NCI-H510A treated with DMSO at 0.1 percent for 48 hours (cell line): Measurements from ENCODE around the gene BET1L.
"Not testable (repeated sequence)": the region's sequence is repeated elsewhere in the genome, so short reads cannot be mapped to it uniquely, and the experiment has no call there.

Experiments used
- DNase-seq: peaks from one replicate; lab custom pipeline; 2025; lab: John Stamatoyannopoulos, UW

The BET1L gene

GRCh38 chr11:193481-193880, 13.7 kb downstream of the BET1L start:
- not testable (repeated sequence) for DNase-seq

DNA sequence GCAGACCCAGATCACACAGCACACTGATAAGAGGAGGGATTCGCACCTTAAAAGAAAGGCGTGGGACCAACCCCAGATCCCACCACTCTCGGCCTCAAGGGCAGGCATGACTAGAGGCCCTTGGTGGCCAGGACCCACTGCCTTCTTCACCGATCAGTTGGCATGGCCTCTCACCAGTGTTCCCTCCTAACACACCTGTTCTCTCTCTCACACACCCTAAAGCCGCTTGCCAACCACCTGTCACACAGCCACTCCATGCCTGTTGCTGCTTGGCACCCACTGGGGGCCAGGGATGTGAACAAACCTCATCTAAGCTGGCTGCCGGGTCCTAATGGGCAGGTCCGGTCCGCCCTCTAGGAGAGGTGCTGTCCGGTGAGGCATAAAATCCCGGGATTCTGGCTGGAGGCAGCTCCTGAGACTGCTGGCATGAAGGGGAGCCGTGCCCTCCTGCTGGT, 14.5 kb downstream of the BET1L start, which contains the start of gene SCGB1C1:
SCGB1C1 (plus strand) TSS at position 405 of the 455 bp plus-strand sequence; CDS start at position 427, 22 bp downstream.
- not testable (repeated sequence) for DNase-seq

DNA sequence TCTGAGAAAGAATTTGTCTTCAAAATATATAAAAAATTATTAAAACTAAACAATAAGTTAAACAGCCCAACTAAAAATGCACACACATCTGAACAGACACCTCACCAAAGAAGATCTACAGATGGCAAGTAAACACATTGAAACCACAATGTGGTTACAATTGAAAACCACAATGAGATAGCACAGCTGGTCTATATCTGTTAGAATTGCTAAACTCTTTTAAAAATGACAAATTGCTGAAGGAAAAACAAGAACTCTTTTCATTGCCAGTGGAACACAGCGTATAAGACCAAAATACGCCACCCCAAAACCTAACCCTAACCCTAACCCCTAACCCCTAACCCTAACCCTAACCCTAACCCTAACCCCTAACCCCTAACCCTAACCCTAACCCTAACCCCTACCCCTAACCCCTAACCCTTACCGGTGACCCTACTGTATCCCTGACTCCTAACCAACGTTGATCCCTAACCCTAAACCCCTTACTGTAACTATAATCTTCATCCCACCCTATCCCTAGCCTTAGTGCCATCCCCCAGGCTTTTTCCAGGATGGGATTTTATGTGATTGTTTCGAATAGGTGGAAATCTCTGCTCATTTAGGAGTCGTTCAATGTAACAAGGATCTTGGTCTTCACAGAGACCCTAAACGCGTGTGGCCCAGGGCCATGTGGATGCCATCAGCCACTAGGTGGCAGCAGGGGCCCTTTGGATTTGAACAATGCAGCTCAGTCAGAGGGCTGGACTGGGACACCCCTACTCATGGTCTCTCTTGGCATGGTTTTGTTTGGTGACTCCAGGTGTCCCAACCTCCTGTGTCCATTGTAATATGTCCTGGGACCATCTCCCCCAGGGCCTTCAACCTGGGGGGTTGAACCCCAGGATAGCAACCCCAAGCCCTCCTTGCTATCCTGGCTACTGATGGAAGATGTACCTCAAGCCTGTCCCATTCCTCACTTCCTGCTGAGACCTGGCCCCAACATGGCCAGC, 15.4 kb downstream of the BET1L start:
- not testable (repeated sequence) for DNase-seq

DNA sequence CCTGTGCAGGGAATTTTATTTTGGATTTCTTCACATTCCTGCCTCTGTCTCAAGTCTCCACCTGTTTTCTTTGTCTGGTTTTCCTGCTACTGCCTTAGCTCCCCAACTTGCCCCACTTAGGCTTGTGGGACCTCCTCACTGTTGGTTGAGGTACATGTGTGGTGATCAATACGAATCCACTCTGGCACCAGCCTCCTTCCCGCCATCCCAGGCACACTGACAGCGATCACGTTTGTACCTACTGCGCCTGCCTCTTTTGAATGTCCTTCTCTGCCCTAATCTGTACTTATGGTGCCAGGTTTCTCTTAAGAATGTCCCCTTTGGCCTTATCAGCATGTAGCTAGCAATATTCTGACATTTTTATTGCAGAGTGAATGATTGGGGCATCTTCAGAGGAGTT, 16.7 kb downstream of the BET1L start:
- not testable (repeated sequence) for DNase-seq

GRCh38 chr11:189843-190311, 17.3 kb downstream of the BET1L start:
- not testable (repeated sequence) for DNase-seq

DNA sequence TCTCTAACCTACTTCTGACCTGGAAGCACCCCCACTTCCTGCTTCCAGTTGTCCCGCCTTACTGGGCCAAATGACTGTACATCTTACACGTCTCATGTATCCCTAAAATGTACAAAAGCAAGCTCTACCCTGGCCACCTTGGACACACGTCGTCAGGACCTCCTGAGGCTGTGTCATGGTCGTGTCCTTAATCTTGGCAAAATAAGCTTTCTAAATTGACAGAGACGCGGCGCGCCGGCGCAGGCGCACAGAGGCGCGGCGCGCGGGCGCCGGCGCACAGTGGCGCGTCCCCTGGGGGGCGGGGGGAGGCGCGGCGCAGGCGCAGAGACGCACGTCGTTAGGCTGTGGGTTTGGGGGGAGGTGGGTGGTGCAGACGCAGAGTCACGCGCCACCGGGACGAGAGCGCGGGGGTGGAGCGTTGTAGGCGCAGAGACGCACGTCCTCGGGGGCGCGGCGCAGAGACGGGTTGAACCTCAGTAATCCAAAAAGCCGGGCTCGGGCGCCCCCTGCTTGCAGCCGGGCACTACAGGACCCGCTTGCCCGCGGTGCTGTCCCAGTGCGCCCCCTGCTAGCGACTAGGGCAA, 17.9 kb downstream of the BET1L start:
- not testable (repeated sequence) for DNase-seq

DNA sequence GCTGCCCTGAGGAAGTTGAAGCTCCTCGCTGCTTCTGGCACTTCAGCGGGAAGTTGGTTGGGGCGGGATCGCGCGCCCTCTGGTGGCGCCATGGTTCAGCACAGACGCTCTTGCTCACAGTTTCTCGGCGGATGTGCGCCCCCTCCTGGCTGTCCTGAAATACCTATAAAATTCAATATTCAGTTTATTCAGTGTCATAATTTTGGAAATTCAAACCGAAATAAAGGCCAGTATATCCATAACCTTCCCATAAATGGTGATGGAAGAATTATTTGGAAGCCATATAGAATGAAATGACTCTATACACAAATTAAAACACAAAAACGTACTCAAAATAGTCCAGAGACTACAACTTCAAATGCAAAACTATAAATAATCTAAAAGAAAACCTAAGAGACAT, 27.0 kb downstream of the BET1L start:
- DNase-seq, result not testable (repeated sequence)
